ENCODE measurements around the gene CLMN. TPM values are rescaled to one million over a fixed set of nuclear protein-coding genes. Genes with fewer than 3 reads are reported as not detected.

CLMN gene
- total and polyA plus RNA-seq, 2 of the 8 experiments (the other 6 are each of a cell fraction or from before 2014, with no cell fraction given): 1.6 to 8.2 TPM

DNA sequence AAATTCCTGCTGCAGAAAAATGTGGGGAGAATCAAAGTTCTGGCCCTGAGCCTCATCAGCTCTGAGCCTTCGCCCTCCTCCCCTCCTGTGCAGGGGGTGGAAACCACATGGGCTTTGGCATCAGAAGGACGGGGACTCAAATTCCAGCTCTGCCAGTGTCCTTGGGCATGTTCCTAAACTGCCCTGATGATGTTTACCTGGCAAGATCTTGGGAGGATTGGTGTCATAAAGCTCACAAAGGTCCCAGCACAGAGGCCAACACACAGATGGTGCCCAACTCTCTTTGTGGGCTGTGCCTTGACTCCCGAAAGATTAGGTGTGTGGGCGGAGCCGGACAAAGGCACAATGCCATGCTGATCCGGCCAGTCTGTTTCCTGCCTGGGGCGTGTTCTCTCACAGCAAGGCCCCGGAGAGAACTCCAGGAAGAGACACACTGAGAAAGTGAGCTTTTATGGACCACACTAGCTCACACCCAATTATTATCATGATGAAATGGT, 20.5 kb upstream of the CLMN start (continued):
- TF ChIP-seq, protein P1, sequence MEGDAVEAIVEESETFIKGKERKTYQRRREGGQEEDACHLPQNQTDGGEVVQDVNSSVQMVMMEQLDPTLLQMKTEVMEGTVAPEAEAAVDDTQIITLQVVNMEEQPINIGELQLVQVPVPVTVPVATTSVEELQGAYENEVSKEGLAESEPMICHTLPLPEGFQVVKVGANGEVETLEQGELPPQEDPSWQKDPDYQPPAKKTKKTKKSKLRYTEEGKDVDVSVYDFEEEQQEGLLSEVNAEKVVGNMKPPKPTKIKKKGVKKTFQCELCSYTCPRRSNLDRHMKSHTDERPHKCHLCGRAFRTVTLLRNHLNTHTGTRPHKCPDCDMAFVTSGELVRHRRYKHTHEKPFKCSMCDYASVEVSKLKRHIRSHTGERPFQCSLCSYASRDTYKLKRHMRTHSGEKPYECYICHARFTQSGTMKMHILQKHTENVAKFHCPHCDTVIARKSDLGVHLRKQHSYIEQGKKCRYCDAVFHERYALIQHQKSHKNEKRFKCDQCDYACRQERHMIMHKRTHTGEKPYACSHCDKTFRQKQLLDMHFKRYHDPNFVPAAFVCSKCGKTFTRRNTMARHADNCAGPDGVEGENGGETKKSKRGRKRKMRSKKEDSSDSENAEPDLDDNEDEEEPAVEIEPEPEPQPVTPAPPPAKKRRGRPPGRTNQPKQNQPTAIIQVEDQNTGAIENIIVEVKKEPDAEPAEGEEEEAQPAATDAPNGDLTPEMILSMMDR (IDR thresholded peaks at IDR 0.05; ENCODE audit: control extremely low read depth in 1 of 3, insufficient read depth in 1 of 3, low read depth in 1 of 3, low read length in 3 of 3): no peak
- TF ChIP-seq BACH1 (IDR thresholded peaks at IDR 0.05; ENCODE audit: low read length) (no peak), NRF1 (IDR thresholded peaks at IDR 0.05; ENCODE audit: low read depth, low read length) (no peak), EZH2 (IDR thresholded peaks at IDR 0.05; ENCODE audit: low read depth, low read length, severe bottlenecking) (no peak), BCL11A (IDR thresholded peaks at IDR 0.05; ENCODE audit: low read depth in 2 of 2, low read length in 2 of 2) (no peak)
- TF ChIP-seq, protein P2, sequence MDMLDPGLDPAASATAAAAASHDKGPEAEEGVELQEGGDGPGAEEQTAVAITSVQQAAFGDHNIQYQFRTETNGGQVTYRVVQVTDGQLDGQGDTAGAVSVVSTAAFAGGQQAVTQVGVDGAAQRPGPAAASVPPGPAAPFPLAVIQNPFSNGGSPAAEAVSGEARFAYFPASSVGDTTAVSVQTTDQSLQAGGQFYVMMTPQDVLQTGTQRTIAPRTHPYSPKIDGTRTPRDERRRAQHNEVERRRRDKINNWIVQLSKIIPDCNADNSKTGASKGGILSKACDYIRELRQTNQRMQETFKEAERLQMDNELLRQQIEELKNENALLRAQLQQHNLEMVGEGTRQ (IDR thresholded peaks at IDR 0.05; ENCODE audit: low read length): no peak

All from H1 (cell line).